NCI-H1694 treated with DMSO at 0.1 percent for 48 hours (cell line): ENCODE data around the gene C2CD5.
"Not testable (repeated sequence)": the region's sequence is repeated elsewhere in the genome, so short reads cannot be mapped to it uniquely, and the experiment has no call there.

Experiments
- DNase-seq: peaks from one replicate; lab custom pipeline; 2025; lab: John Stamatoyannopoulos, UW

Gene C2CD5

GRCh38 chr12:22544038-22544979 lies at the start of gene C2CD5:
TSS of gene C2CD5 (minus strand) at chr12:22544542. CDS start at chr12:22544150, 392 bp downstream.
- peak; percentile 98 for DNase-seq

- no peak for DNase-seq
Measured at GRCh38 chr12:22593864-22594263, 49.5 kb upstream of the C2CD5 start.

- no peak for DNase-seq
Measured at GRCh38 chr12:22588817-22589216, 44.5 kb upstream of the C2CD5 start.

- no peak for DNase-seq
Measured at GRCh38 chr12:22578328-22578727, 34.0 kb upstream of the C2CD5 start.

GRCh38 chr12:22577667-22578066 lies 33.3 kb upstream of the C2CD5 start:
- DNase-seq: no peak

- DNase-seq: no peak
Measured at GRCh38 chr12:22576473-22576872, 32.1 kb upstream of the C2CD5 start.

GRCh38 chr12:22576065-22576464 lies 31.7 kb upstream of the C2CD5 start:
- no peak for DNase-seq

- no peak for DNase-seq
Measured at GRCh38 chr12:22574921-22575320, 30.6 kb upstream of the C2CD5 start.

- DNase-seq: no peak
Measured at GRCh38 chr12:22573181-22573580, 28.8 kb upstream of the C2CD5 start.

GRCh38 chr12:22569253-22569652 lies 24.9 kb upstream of the C2CD5 start:
- no peak for DNase-seq

GRCh38 chr12:22562036-22563028 lies 18.0 kb upstream of the C2CD5 start:
- no peak for DNase-seq

GRCh38 chr12:22554750-22555149 lies 10.4 kb upstream of the C2CD5 start:
- DNase-seq: not testable (repeated sequence)

GRCh38 chr12:22551624-22552023 lies 7.3 kb upstream of the C2CD5 start:
- DNase-seq: no peak

- no peak for DNase-seq
Measured at GRCh38 chr12:22545255-22545654, 913 bp upstream of the C2CD5 start.

- DNase-seq: peak; percentile 48
Measured at GRCh38 chr12:22543246-22544037, 900 bp downstream of the C2CD5 start.

GRCh38 chr12:22541496-22542155 lies 2.7 kb downstream of the C2CD5 start:
- DNase-seq: no peak

- no peak for DNase-seq
Measured at GRCh38 chr12:22539055-22539454, 5.3 kb downstream of the C2CD5 start.

- DNase-seq: no peak
Measured at GRCh38 chr12:22538311-22538710, 6.0 kb downstream of the C2CD5 start.

GRCh38 chr12:22536971-22537544 lies 7.3 kb downstream of the C2CD5 start:
- no peak for DNase-seq

- DNase-seq: no peak
Measured at GRCh38 chr12:22536346-22536945, 7.9 kb downstream of the C2CD5 start.
